ENCODE measurements around the gene CHP2.

Gene CHP2

GRCh38 chr16:23768581-23768980 is 13.8 kb downstream of the CHP2 start:
- peaks cover 1% of the 10 kb centered on the region for H3K27me3 Mint-ChIP-seq
- no peak for ATAC-seq
- peaks cover 3% of the 10 kb centered on the region for H3K9me3 Mint-ChIP-seq
- peaks cover 12% of the 10 kb centered on the region for H3K4me1 Mint-ChIP-seq
- H3K4me3 Mint-ChIP-seq: no peak overlapping the region
- H3K36me3 Mint-ChIP-seq: no peaks in the 10 kb centered on the region
- no peak overlapping the region for H3K27ac Mint-ChIP-seq

DNA sequence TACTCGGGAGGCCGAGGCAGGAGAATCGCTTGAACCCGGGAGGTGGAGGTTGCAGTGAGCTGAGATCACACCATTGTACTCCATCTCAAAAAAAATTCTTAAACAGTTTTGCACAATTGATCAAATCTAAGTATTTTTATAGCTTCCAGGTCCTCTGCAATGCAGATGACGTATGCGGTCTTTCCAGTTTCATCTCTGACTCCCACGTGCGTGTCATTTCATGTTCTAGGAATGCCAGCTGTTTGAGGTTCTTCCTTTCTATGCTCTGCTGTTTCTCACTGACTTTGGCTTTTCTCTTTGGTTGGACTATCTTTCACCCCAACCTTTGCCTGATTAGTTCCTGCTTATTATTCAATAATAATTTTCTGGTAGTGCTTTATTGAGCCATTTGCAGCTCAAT is 16.2 kb downstream of the CHP2 start:
- Mint-ChIP-seq H3K27ac (no peak overlapping the region), H3K27me3 (peaks cover 22% of the 10 kb centered on the region), H3K36me3 (no peaks in the 10 kb centered on the region), H3K4me3 (no peak overlapping the region), H3K4me1 (peaks cover 12% of the 10 kb centered on the region), H3K9me3 (no peaks in the 10 kb centered on the region)
- no peak for ATAC-seq

- H3K27ac Mint-ChIP-seq: no peak overlapping the region
- peaks cover 12% of the 10 kb centered on the region for H3K4me1 Mint-ChIP-seq
- peak; percentile 86 for ATAC-seq
- H3K9me3 Mint-ChIP-seq: no peaks in the 10 kb centered on the region
- H3K27me3 Mint-ChIP-seq: peaks cover 22% of the 10 kb centered on the region
- H3K4me3 Mint-ChIP-seq: no peak overlapping the region
- H3K36me3 Mint-ChIP-seq: no peaks in the 10 kb centered on the region
These were observed 16.8 kb downstream of the CHP2 start for GRCh38 chr16:23771642-23772041.

DNA sequence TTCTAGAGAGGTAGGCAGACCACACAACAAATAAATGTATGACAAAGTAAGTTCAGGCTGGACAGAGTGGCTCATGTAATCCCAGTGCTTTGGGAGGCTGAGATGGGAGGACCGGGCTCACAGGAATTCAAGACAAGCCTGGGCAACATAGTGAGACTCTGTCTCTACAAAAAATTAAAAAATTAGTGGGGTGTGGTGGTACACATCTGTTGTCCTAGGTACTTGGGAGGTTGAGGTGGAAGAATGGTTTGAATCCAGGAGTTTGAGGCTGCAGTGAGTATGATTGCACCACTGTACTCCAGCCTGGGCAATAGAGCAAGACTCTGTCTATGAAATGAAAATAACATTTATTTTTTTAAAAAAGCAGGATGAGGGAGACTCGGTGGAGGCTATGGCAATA is 18.5 kb downstream of the CHP2 start:
- Mint-ChIP-seq H3K9me3 (peaks cover 2% of the 10 kb centered on the region), H3K27me3 (peaks cover 22% of the 10 kb centered on the region), H3K4me1 (peaks cover 12% of the 10 kb centered on the region), H3K27ac (no peak overlapping the region), H3K4me3 (no peak overlapping the region), H3K36me3 (no peaks in the 10 kb centered on the region)
- no peak for ATAC-seq

GRCh38 chr16:23781176-23781575 is 26.4 kb downstream of the CHP2 start:
- H3K9me3 Mint-ChIP-seq: peaks cover 2% of the 10 kb centered on the region
- H3K4me3 Mint-ChIP-seq: no peak overlapping the region
- no peaks in the 10 kb centered on the region for H3K4me1 Mint-ChIP-seq
- H3K36me3 Mint-ChIP-seq: no peaks in the 10 kb centered on the region
- H3K27ac Mint-ChIP-seq: no peak overlapping the region
- ATAC-seq: no peak
- peaks cover 43% of the 10 kb centered on the region for H3K27me3 Mint-ChIP-seq

GRCh38 chr16:23784811-23785447 is 30.1 kb downstream of the CHP2 start:
- ATAC-seq: no peak
- H3K27me3 Mint-ChIP-seq: peaks cover 43% of the 10 kb centered on the region
- no peak overlapping the region for H3K4me3 Mint-ChIP-seq
- H3K9me3 Mint-ChIP-seq: no peaks in the 10 kb centered on the region
- H3K36me3 Mint-ChIP-seq: no peaks in the 10 kb centered on the region
- H3K4me1 Mint-ChIP-seq: peaks cover 9% of the 10 kb centered on the region
- no peak overlapping the region for H3K27ac Mint-ChIP-seq

GRCh38 chr16:23785842-23786241 is 31.0 kb downstream of the CHP2 start:
- Mint-ChIP-seq H3K27ac (no peak overlapping the region), H3K4me1 (peaks cover 9% of the 10 kb centered on the region), H3K4me3 (no peak overlapping the region), H3K36me3 (no peaks in the 10 kb centered on the region), H3K9me3 (no peaks in the 10 kb centered on the region), H3K27me3 (peaks cover 41% of the 10 kb centered on the region)
- ATAC-seq: no peak

- Mint-ChIP-seq H3K27me3 (peaks cover 29% of the 10 kb centered on the region), H3K36me3 (no peaks in the 10 kb centered on the region), H3K4me3 (no peak overlapping the region), H3K4me1 (peaks cover 9% of the 10 kb centered on the region), H3K9me3 (no peaks in the 10 kb centered on the region), H3K27ac (no peak overlapping the region)
- ATAC-seq: no peak
These were observed 32.2 kb downstream of the CHP2 start for GRCh38 chr16:23786964-23787561.

DNA sequence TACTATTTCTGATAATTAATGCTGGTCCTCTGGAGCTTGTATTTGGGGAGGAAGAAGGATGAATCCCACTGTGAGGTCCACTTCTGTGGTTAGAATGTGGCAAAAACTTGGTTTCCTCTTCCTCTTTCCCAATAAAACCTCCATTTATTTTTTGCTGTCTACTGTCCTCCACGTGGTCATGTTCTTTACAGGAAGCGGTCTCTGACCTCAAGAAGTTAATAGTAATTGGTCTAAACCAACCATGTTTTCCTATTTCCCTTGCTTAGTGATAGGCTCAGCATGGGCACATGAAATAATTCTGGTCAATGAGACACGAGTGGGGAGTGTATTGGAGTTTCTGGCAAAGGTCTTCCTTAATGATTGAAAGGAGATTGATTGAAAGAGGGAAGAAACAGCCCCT is 33.9 kb downstream of the CHP2 start:
- Mint-ChIP-seq H3K9me3 (no peaks in the 10 kb centered on the region), H3K27me3 (peaks cover 12% of the 10 kb centered on the region), H3K4me3 (no peak overlapping the region), H3K27ac (no peak overlapping the region), H3K4me1 (peaks cover 9% of the 10 kb centered on the region), H3K36me3 (no peaks in the 10 kb centered on the region)
- ATAC-seq: no peak

- Mint-ChIP-seq H3K9me3 (no peaks in the 10 kb centered on the region), H3K27ac (no peak overlapping the region), H3K27me3 (no peaks in the 10 kb centered on the region), H3K4me1 (no peaks in the 10 kb centered on the region), H3K36me3 (no peaks in the 10 kb centered on the region), H3K4me3 (no peak overlapping the region)
- ATAC-seq: no peak
These were observed 40.6 kb downstream of the CHP2 start for GRCh38 chr16:23795378-23795777.

- no peaks in the 10 kb centered on the region for H3K36me3 Mint-ChIP-seq
- no peaks in the 10 kb centered on the region for H3K9me3 Mint-ChIP-seq
- peaks cover 9% of the 10 kb centered on the region for H3K4me1 Mint-ChIP-seq
- no peak overlapping the region for H3K27ac Mint-ChIP-seq
- no peak for ATAC-seq
- no peaks in the 10 kb centered on the region for H3K27me3 Mint-ChIP-seq
- H3K4me3 Mint-ChIP-seq: no peak overlapping the region
These were observed 42.1 kb downstream of the CHP2 start for GRCh38 chr16:23796941-23797340.

- Mint-ChIP-seq H3K27me3 (no peaks in the 10 kb centered on the region), H3K36me3 (no peaks in the 10 kb centered on the region), H3K9me3 (no peaks in the 10 kb centered on the region), H3K4me3 (peak overlapping the region; percentile 80), H3K4me1 (peaks cover 31% of the 10 kb centered on the region), H3K27ac (peak overlapping the region; percentile 57)
- ATAC-seq: peak; percentile 85
These were observed 46.6 kb downstream of the CHP2 start for GRCh38 chr16:23801378-23801777.

- H3K4me1 Mint-ChIP-seq: peaks cover 45% of the 10 kb centered on the region
- H3K27ac Mint-ChIP-seq: no peak overlapping the region
- H3K27me3 Mint-ChIP-seq: no peaks in the 10 kb centered on the region
- H3K9me3 Mint-ChIP-seq: no peaks in the 10 kb centered on the region
- H3K4me3 Mint-ChIP-seq: no peak overlapping the region
- no peaks in the 10 kb centered on the region for H3K36me3 Mint-ChIP-seq
- ATAC-seq: no peak
These were observed 48.0 kb downstream of the CHP2 start for GRCh38 chr16:23802776-23803175.

GRCh38 chr16:23803591-23804123 is 48.8 kb downstream of the CHP2 start:
- peak overlapping the region; percentile 69 for H3K4me3 Mint-ChIP-seq
- peaks cover 51% of the 10 kb centered on the region for H3K4me1 Mint-ChIP-seq
- no peaks in the 10 kb centered on the region for H3K36me3 Mint-ChIP-seq
- peak overlapping the region; percentile 80 for H3K27ac Mint-ChIP-seq
- H3K9me3 Mint-ChIP-seq: no peaks in the 10 kb centered on the region
- ATAC-seq: peak; percentile 87
- H3K27me3 Mint-ChIP-seq: no peaks in the 10 kb centered on the region

DNA sequence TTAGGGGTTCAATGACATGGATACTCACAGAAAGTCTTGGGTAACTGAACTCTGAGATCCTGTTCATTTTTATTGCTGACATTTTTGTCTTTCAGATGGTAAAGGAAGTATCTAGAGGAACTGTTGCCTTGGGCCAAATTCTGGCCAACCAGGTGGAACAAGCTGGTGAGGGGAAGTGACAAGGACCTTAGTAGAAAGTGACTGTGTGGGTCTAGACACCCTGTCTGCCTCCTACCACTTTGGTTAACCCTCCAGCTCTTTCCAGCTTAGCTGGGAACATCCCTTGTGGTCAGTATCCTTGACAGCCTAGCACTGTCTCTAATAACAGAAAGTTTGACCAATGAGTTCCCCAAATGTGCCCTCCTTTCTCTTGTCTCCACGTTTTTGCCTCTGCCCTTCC is 52.2 kb downstream of the CHP2 start:
- Mint-ChIP-seq H3K4me1 (peaks cover 41% of the 10 kb centered on the region), H3K27ac (peak overlapping the region; percentile 91), H3K4me3 (no peak overlapping the region), H3K9me3 (no peaks in the 10 kb centered on the region), H3K27me3 (no peaks in the 10 kb centered on the region), H3K36me3 (no peaks in the 10 kb centered on the region)
- peak; percentile 94 for ATAC-seq

All from stimulated activated memory B cell treated with anti-CD40 and anti-IgM and Interleukin-4, amounts not matched to agents 10 μg/mL and 1 μg/mL and 100 μg/mL, for 72 hours (primary cell).